Measurements from ENCODE around the gene GBA3. TPM values are rescaled to one million over a fixed set of nuclear protein-coding genes. Genes with fewer than 3 reads are reported as not detected.
A peak's percentile ranks its signal among the peaks of the same experiment; 100 is the strongest.

GBA3 gene
- total and polyA plus RNA-seq, 8 donors = 0.12 to 0.92 (median 0.26) TPM; not detected in 2

- no peak overlapping the region for H3K4me3 ChIP-seq
- no peak for TF ChIP-seq CTCF (IDR thresholded peaks at IDR 0.05)
- H3K36me3 ChIP-seq = no peaks in the 10 kb centered on the region
- FAIRE-seq (no peak), ATAC-seq (no peak), DNase-seq (peak in 2 of 6 donors; percentile 10 to 63)
- H3K9me3 ChIP-seq = no peaks in the 10 kb centered on the region
- WGBS, 2 donors = 90 to 91% methylated on average over 35 to 37 of the region's 37 CpGs
- no peaks in the 10 kb centered on the region for H3K27me3 ChIP-seq
- H3K4me1 ChIP-seq = no peaks in the 10 kb centered on the region
- intact Hi-C loops (cut with DNase I) = no loop called here
- H3K27ac ChIP-seq = no peak overlapping the region
These were observed 85.9 kb downstream of the GBA3 start for GRCh38 chr4:22778547-22779163.

- TF ChIP-seq CTCF (IDR thresholded peaks at IDR 0.05) = no peak
- DNase-seq = no peak
- ATAC-seq = no peak
- FAIRE-seq = no peak
- Histone ChIP-seq H3K4me3 (no peak overlapping the region), H3K36me3 (no peaks in the 10 kb centered on the region), H3K27me3 (no peaks in the 10 kb centered on the region), H3K9me3 (no peaks in the 10 kb centered on the region), H3K27ac (no peak overlapping the region), H3K4me1 (no peaks in the 10 kb centered on the region)
- WGBS, 2 donors = 44 to 47% methylated on average over 4 of the region's 4 CpGs
- intact Hi-C loops (cut with DNase I) = no loop called here
These were observed 87.6 kb downstream of the GBA3 start for GRCh38 chr4:22780317-22780716.

GRCh38 chr4:22780797-22781196 lies 88.1 kb downstream of the GBA3 start:
- no peaks in the 10 kb centered on the region for H3K27me3 ChIP-seq
- H3K4me1 ChIP-seq = no peaks in the 10 kb centered on the region
- FAIRE-seq (no peak), DNase-seq (no peak), ATAC-seq (no peak)
- WGBS, 2 donors = 62 to 76% methylated on average over 3 of the region's 3 CpGs
- TF ChIP-seq CTCF (IDR thresholded peaks at IDR 0.05) = no peak
- no peak overlapping the region for H3K4me3 ChIP-seq
- intact Hi-C loops (cut with DNase I) = no loop called here
- H3K36me3 ChIP-seq = no peaks in the 10 kb centered on the region
- H3K9me3 ChIP-seq = no peaks in the 10 kb centered on the region
- H3K27ac ChIP-seq = no peak overlapping the region

GRCh38 chr4:22787753-22788375 lies 95.1 kb downstream of the GBA3 start:
- FAIRE-seq = no peak
- no peaks in the 10 kb centered on the region for H3K36me3 ChIP-seq
- TF ChIP-seq CTCF (IDR thresholded peaks at IDR 0.05) = no peak
- no peak overlapping the region for H3K4me3 ChIP-seq
- 62 to 80% methylated on average over 6 of the region's 6 CpGs for WGBS, 2 donors
- intact Hi-C loops (cut with DNase I) = no loop called here
- H3K27me3 ChIP-seq = no peaks in the 10 kb centered on the region
- no peaks in the 10 kb centered on the region for H3K9me3 ChIP-seq
- H3K27ac ChIP-seq = no peak overlapping the region
- no peak for ATAC-seq
- DNase-seq = no peak
- no peaks in the 10 kb centered on the region for H3K4me1 ChIP-seq

- 46 to 58% methylated on average over 2 of the region's 2 CpGs for WGBS, 2 donors
- Histone ChIP-seq H3K27ac (no peak overlapping the region), H3K4me1 (no peaks in the 10 kb centered on the region), H3K9me3 (no peaks in the 10 kb centered on the region), H3K27me3 (no peaks in the 10 kb centered on the region), H3K4me3 (no peak overlapping the region), H3K36me3 (no peaks in the 10 kb centered on the region)
- ATAC-seq (no peak), FAIRE-seq (no peak), DNase-seq (no peak)
- intact Hi-C loops (cut with DNase I) = no loop called here
- no peak for TF ChIP-seq CTCF (IDR thresholded peaks at IDR 0.05)
These were observed 97.9 kb downstream of the GBA3 start for GRCh38 chr4:22790631-22791030.

Measured in pancreas (tissue), 10 donors.